ENCODE measurements around the gene INTS7. TPM values are rescaled to one million over a fixed set of nuclear protein-coding genes. Genes with fewer than 3 reads are reported as not detected.

Gene INTS7
- total RNA-seq, 2 experiments from 2014 or later = 23.2 to 25.4 TPM

DNA sequence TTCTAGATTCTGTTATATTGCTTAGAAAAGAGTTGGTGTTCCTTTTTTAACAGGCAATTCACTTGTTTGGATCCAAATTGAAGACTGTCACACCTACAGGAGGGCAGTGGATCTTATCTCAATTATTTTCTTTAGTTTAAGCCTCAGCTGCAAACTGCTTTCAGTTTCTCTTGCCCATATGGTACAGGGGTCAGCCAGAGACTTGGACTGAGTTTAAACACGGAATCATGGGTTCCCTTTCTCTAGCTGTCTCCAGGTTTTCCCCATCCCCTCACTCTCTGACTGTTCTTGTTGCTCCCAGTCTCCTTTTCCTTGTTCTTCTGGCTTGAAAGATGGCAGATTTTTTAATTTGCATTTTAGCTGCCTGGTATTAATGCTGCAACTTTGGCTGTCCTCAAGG lies 18.6 kb upstream of the INTS7 start:
- Mint-ChIP-seq H3K27ac (no peak overlapping the region), H3K4me3 (no peak overlapping the region), H3K36me3 (ENCODE audit: low read depth) (peaks cover 89% of the 10 kb centered on the region), H3K27me3 (no peaks in the 10 kb centered on the region), H3K9me3 (peaks cover 12% of the 10 kb centered on the region), H3K4me1 (ENCODE audit: low read depth) (no peaks in the 10 kb centered on the region)
- intact Hi-C loops (cut with micrococcal nuclease) = no loop called here
- ChIA-PET POLR2A (interaction anchor here (0.5 to 1.0 kb wide), 2 partner anchors 19 to 195 kb away, joined by 3 read pairs; partner anchors contain the start of genes DTL and INTS7), CTCF (interaction anchor here (1.2 to 1.8 kb wide), 2 partner anchors 8 to 10 kb away, joined by 4 to 7 read pairs; no protein-coding TSS in a partner anchor)
- DNase-seq = no peak
- no peak for TF ChIP-seq CTCF (IDR thresholded peaks at IDR 0.05)
- ATAC-seq = no peak

DNA sequence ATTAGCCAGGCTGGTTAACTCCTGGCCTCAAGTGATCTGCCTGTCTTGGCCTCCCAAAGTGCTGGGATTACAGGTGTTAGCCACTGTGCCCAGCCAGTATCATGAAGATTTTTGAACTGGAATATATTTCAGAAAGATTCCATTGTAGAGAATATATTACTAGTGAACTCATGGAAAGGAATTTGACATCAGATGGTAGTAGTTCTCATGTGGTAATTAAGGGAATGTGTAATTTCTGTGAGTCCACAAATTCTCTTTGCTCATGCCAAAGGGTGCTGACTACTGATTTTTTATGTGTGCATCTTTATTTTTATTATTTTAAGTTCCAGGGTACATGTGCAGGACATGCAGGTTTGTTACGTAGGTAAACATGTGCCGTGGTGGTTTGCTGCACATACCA lies 10.6 kb upstream of the INTS7 start:
- Mint-ChIP-seq H3K27me3 (no peaks in the 10 kb centered on the region), H3K9me3 (no peaks in the 10 kb centered on the region), H3K27ac (no peak overlapping the region), H3K36me3 (ENCODE audit: low read depth) (peaks cover 79% of the 10 kb centered on the region), H3K4me1 (ENCODE audit: low read depth) (peaks cover 4% of the 10 kb centered on the region), H3K4me3 (no peak overlapping the region)
- no peak for ATAC-seq
- no peak for DNase-seq
- intact Hi-C loops (cut with micrococcal nuclease) = no loop called here
- CTCF ChIA-PET = interaction anchor here (1.8 to 2.0 kb wide), 2 partner anchors 10 to 17 kb away, joined by 4 to 5 read pairs; partner anchors contain the start of genes DTL and INTS7
- no peak for TF ChIP-seq CTCF (IDR thresholded peaks at IDR 0.05)
- POLR2A ChIA-PET = no interaction called here

GRCh38 chr1:212044851-212045250 lies 9.5 kb upstream of the INTS7 start:
- ChIA-PET CTCF (interaction anchor here (1.8 to 2.0 kb wide), 2 partner anchors 9 to 18 kb away, joined by 4 to 5 read pairs; partner anchors contain the start of genes DTL and INTS7), POLR2A (interaction anchor here (0.6 to 2.6 kb wide), 5 partner anchors 9 to 432 kb away, joined by 3 to 13 read pairs (median 3); partner anchors contain the start of genes DTL and INTS7)
- ATAC-seq (no peak), DNase-seq (no peak)
- no peaks in the 10 kb centered on the region for H3K27me3 Mint-ChIP-seq
- no peak overlapping the region for H3K4me3 Mint-ChIP-seq
- peaks cover 76% of the 10 kb centered on the region for H3K36me3 Mint-ChIP-seq (ENCODE audit: low read depth)
- TF ChIP-seq CTCF (IDR thresholded peaks at IDR 0.05) = no peak
- no peak overlapping the region for H3K27ac Mint-ChIP-seq
- H3K9me3 Mint-ChIP-seq = no peaks in the 10 kb centered on the region
- peaks cover 12% of the 10 kb centered on the region for H3K4me1 Mint-ChIP-seq (ENCODE audit: low read depth)
- intact Hi-C loops (cut with micrococcal nuclease) = no loop called here

GRCh38 chr1:212042436-212042835 lies 7.1 kb upstream of the INTS7 start:
- Mint-ChIP-seq H3K36me3 (ENCODE audit: low read depth) (peaks cover 74% of the 10 kb centered on the region), H3K27ac (no peak overlapping the region), H3K9me3 (no peaks in the 10 kb centered on the region), H3K4me1 (ENCODE audit: low read depth) (peaks cover 27% of the 10 kb centered on the region), H3K27me3 (peaks cover 1% of the 10 kb centered on the region), H3K4me3 (no peak overlapping the region)
- POLR2A ChIA-PET = no interaction called here
- no peak for TF ChIP-seq CTCF (IDR thresholded peaks at IDR 0.05)
- DNase-seq = no peak
- intact Hi-C loops (cut with micrococcal nuclease) = no loop called here
- no peak for ATAC-seq
- CTCF ChIA-PET = interaction anchor here (1.0 kb wide), 1 partner anchor 21 kb away, joined by 3 read pairs; no protein-coding TSS in a partner anchor

DNA sequence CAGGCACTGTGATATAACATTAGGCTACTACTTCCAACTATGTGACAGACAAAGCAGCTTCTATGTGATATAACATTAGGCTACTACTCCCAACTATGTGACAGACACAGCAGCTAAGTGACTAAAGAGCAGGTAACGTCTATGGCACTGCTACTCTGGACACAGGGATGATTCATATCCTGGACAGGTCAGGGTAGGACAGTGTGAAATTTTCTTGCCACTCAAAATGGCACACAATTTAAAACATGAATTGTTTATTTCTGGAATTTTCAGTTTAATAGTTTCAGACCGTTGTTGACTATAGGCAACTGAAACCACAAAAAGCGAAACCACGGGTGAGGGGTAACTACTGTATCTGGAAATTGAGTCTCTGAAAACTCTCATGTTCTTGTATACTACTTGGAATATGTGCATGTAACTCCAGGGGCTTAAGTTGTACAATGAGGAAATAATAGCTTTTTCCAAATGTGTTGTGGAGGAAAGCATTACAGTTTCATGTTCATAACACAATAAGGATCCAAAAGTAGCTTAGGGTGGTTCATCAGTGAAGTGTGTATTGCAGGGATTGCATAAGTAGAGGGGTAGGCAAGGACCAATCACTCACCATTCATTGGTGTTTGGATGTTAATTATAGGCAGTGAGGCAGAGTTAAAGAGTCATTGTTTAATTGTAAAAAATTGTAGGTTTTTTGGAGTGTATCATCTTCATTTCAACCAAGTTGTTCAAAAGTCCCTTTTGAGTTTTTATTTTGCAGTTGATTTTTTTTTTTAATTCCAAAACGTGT lies 5.5 kb upstream of the INTS7 start:
- POLR2A ChIA-PET = interaction anchor here (0.7 to 0.8 kb wide), 2 partner anchors 9 to 172 kb away, joined by 3 to 4 read pairs; no protein-coding TSS in a partner anchor
- Mint-ChIP-seq H3K27ac (no peak overlapping the region), H3K9me3 (no peaks in the 10 kb centered on the region), H3K36me3 (ENCODE audit: low read depth) (peaks cover 72% of the 10 kb centered on the region), H3K4me1 (ENCODE audit: low read depth) (peaks cover 30% of the 10 kb centered on the region), H3K4me3 (no peak overlapping the region), H3K27me3 (peaks cover 1% of the 10 kb centered on the region)
- intact Hi-C loops (cut with micrococcal nuclease) = no loop called here
- DNase-seq (no peak), ATAC-seq (no peak)
- TF ChIP-seq CTCF (IDR thresholded peaks at IDR 0.05) = no peak
- CTCF ChIA-PET = interaction anchor here (1.0 to 1.6 kb wide), 2 partner anchors 22 kb away, joined by 3 to 6 read pairs; no protein-coding TSS in a partner anchor
